ENCODE data around the gene PLEKHO2.
A peak's percentile ranks its signal among the peaks of the same experiment; 100 is the strongest.

PLEKHO2 gene

DNA sequence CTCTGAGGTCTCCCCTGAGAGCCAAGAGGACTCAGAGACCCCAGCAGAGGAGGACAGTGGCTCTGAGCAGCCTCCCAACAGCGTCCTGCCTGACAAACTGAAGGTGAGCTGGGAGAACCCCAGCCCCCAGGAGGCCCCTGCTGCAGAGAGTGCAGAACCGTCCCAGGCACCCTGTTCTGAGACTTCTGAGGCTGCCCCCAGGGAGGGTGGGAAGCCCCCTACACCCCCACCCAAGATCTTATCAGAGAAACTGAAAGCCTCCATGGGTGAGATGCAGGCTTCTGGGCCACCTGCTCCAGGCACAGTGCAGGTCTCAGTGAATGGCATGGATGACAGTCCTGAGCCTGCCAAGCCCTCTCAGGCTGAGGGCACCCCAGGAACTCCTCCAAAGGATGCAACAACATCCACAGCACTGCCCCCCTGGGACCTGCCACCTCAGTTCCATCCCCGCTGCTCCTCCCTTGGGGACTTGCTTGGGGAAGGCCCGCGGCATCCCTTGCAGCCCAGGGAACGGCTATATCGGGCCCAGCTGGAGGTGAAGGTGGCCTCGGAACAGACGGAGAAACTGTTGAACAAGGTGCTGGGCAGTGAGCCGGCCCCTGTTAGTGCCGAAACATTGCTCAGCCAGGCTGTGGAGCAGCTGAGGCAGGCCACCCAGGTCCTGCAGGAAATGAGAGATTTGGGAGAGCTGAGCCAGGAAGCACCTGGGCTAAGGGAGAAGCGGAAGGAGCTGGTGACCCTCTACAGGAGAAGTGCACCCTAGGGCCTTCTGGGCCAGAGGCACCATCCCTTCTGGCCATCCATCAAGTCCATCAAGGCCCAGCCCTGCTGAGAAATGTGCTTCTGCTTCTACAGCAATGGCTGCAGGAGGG, 23.6 kb downstream of the PLEKHO2 start:
- H3K27ac ChIP-seq: peak overlapping the region; percentile 14 to 75 (median 41); a peak in 15 of 22 replicates
- H3K4me2 ChIP-seq: peak overlapping the region; percentile 59 to 100 (median 92)

GRCh38 chr15:64865998-64866520, 24.3 kb downstream of the PLEKHO2 start:
- peaks cover 22 to 85% (median 64%) of the 10 kb centered on the region in 11 experiments; a peak in 21 of 22 replicates for H4K20me1 ChIP-seq
- H3K27me3 ChIP-seq: no peaks in the 10 kb centered on the region
- peak overlapping the region in 5 of 11 experiments; percentile 41 to 68 (median 62); a peak in 8 of 22 replicates for H3K9ac ChIP-seq
- peaks cover 14 to 97% (median 75%) of the 10 kb centered on the region in 11 experiments for H3K36me3 ChIP-seq
- no peaks in the 10 kb centered on the region for H3K9me3 ChIP-seq (replicated peaks in 1 of 11)
- H3K4me2 ChIP-seq: peak overlapping the region; percentile 59 to 100 (median 92); a peak in 21 of 22 replicates
- peak overlapping the region in 1 of 10 experiments; percentile 30; a peak in 1 of 20 replicates for H3K4me3 ChIP-seq
- TF ChIP-seq Cebpa-rat (IDR thresholded peaks at IDR 0.05): no peak
- H3K4me1 ChIP-seq: peaks cover 83 to 98% (median 94%) of the 10 kb centered on the region in 10 experiments
- H3K27ac ChIP-seq: peak overlapping the region in 7 of 11 experiments; percentile 21 to 75 (median 56); a peak in 9 of 22 replicates

More for the DNA sequence above, 23.6 kb downstream of the PLEKHO2 start:
- Histone ChIP-seq H3K4me3 (peak overlapping the region in 5 of 10 experiments; percentile 1 to 30 (median 17); a peak in 6 of 20 replicates), H3K4me1 (peaks cover 81 to 100% (median 92%) of the 10 kb centered on the region in 10 experiments), H3K9ac (peak overlapping the region; percentile 31 to 68 (median 50); a peak in 20 of 22 replicates), H3K27me3 (no peaks in the 10 kb centered on the region), H3K36me3 (peaks cover 21 to 100% (median 82%) of the 10 kb centered on the region in 11 experiments), H4K20me1 (peaks cover 22 to 89% (median 71%) of the 10 kb centered on the region in 11 experiments; a peak in 21 of 22 replicates), H3K9me3 (replicated peaks in 1 of 11) (no peaks in the 10 kb centered on the region)
- TF ChIP-seq Cebpa-rat (IDR thresholded peaks at IDR 0.05): no peak

DNA sequence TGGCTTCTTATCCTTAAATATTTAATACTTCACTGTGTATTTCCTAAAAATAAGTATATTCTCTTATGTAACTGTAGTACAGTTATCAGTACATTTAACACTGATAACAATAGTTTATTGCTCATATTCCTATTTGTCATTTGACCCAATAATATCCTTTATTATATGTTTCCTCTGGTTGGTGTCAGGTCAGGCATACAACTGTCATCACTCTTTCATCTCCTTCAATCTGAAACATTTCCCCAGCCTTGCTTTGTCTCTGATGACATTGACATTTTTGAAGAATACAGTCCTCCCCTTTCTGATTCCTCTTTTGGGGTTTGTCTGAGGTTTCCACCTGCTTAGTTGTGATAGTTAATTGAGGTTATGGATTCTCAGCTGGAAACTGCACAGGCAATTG, 27.8 kb downstream of the PLEKHO2 start:
- peak overlapping the region in 2 of 11 experiments; percentile 34 to 59; a peak in 1 of 22 replicates for H3K27ac ChIP-seq
- no peak overlapping the region for H3K4me3 ChIP-seq
- peaks cover 16 to 50% (median 33%) of the 10 kb centered on the region in 11 experiments; a peak in 20 of 22 replicates for H4K20me1 ChIP-seq
- H3K9me3 ChIP-seq (replicated peaks in 1 of 11): no peaks in the 10 kb centered on the region
- H3K4me2 ChIP-seq: peak overlapping the region; percentile 46 to 81 (median 63); a peak in 21 of 22 replicates
- H3K36me3 ChIP-seq: peaks cover 5 to 69% (median 47%) of the 10 kb centered on the region in 11 experiments; a peak in 20 of 22 replicates
- H3K4me1 ChIP-seq: peaks cover 79 to 95% (median 89%) of the 10 kb centered on the region in 10 experiments
- TF ChIP-seq Cebpa-rat (IDR thresholded peaks at IDR 0.05): no peak
- H3K9ac ChIP-seq: no peak overlapping the region
- H3K27me3 ChIP-seq: no peaks in the 10 kb centered on the region

GRCh38 chr15:64870353-64870752, 28.6 kb downstream of the PLEKHO2 start:
- no peak for TF ChIP-seq Cebpa-rat (IDR thresholded peaks at IDR 0.05)
- H3K9ac ChIP-seq: peak overlapping the region in 3 of 11 experiments; percentile 10 to 42 (median 27); a peak in 2 of 22 replicates
- H3K4me1 ChIP-seq: peaks cover 79 to 95% (median 88%) of the 10 kb centered on the region in 10 experiments

GRCh38 chr15:64875641-64876223, 34.0 kb downstream of the PLEKHO2 start:
- Histone ChIP-seq H3K36me3 (peaks cover 0 to 6% (median 0%) of the 10 kb centered on the region in 11 experiments; a peak in 3 of 22 replicates), H3K27me3 (no peaks in the 10 kb centered on the region), H4K20me1 (no peaks in the 10 kb centered on the region), H3K4me2 (peak overlapping the region in 6 of 11 experiments; percentile 7 to 90 (median 55); a peak in 9 of 22 replicates), H3K9ac (no peak overlapping the region), H3K9me3 (replicated peaks in 1 of 11) (no peaks in the 10 kb centered on the region), H3K27ac (peak overlapping the region in 2 of 11 experiments; percentile 40 to 84; a peak in 4 of 22 replicates), H3K4me3 (no peak overlapping the region), H3K4me1 (peaks cover 61 to 97% (median 72%) of the 10 kb centered on the region in 10 experiments)
- no peak for TF ChIP-seq Cebpa-rat (IDR thresholded peaks at IDR 0.05)

More at GRCh38 chr15:64870353-64870752, 28.6 kb downstream of the PLEKHO2 start:
- Histone ChIP-seq H3K4me3 (no peak overlapping the region), H3K36me3 (peaks cover 5 to 60% (median 39%) of the 10 kb centered on the region in 11 experiments; a peak in 20 of 22 replicates), H4K20me1 (peaks cover 8 to 42% (median 24%) of the 10 kb centered on the region in 11 experiments; a peak in 20 of 22 replicates), H3K27me3 (no peaks in the 10 kb centered on the region), H3K27ac (peak overlapping the region; percentile 3 to 59 (median 39); a peak in 16 of 22 replicates), H3K9me3 (replicated peaks in 1 of 11) (no peaks in the 10 kb centered on the region), H3K4me2 (peak overlapping the region; percentile 46 to 81 (median 63))

- H3K4me1 ChIP-seq: peaks cover 61 to 100% (median 72%) of the 10 kb centered on the region in 10 experiments
- no peaks in the 10 kb centered on the region for H4K20me1 ChIP-seq
- no peaks in the 10 kb centered on the region for H3K9me3 ChIP-seq (replicated peaks in 1 of 11)
- H3K27ac ChIP-seq: peak overlapping the region; percentile 13 to 84 (median 58); a peak in 20 of 22 replicates
- TF ChIP-seq Cebpa-rat (IDR thresholded peaks at IDR 0.05): no peak
- H3K27me3 ChIP-seq: no peaks in the 10 kb centered on the region
- H3K4me2 ChIP-seq: peak overlapping the region; percentile 55 to 90 (median 81)
- peak overlapping the region; percentile 18 to 73 (median 45); a peak in 14 of 22 replicates for H3K9ac ChIP-seq
- no peak overlapping the region for H3K4me3 ChIP-seq
- H3K36me3 ChIP-seq: no peaks in the 10 kb centered on the region
These were observed 35.7 kb downstream of the PLEKHO2 start for GRCh38 chr15:64877435-64877834.

DNA sequence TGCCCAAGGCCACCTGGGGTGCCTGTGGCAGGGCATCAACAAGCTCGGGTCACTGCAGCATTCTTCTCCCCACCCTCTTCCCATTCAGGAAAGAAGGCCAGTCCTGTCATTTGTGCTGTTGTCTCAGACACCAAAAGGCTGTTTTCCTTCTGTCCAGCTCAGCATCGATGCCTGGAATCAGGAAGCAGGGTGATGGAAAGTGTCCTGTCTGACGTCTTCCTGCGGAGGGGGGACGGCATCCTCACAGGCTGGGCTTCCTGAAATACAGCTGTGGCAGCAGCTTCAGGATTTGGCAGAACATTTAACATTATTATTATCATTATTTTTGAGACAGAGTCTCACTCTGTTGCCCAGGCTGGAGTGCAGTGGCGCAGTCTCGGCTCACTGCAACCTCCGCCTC, 37.0 kb downstream of the PLEKHO2 start:
- no peak for TF ChIP-seq Cebpa-rat (IDR thresholded peaks at IDR 0.05)
- H3K4me1 ChIP-seq: peaks cover 61 to 100% (median 72%) of the 10 kb centered on the region in 10 experiments

DNA sequence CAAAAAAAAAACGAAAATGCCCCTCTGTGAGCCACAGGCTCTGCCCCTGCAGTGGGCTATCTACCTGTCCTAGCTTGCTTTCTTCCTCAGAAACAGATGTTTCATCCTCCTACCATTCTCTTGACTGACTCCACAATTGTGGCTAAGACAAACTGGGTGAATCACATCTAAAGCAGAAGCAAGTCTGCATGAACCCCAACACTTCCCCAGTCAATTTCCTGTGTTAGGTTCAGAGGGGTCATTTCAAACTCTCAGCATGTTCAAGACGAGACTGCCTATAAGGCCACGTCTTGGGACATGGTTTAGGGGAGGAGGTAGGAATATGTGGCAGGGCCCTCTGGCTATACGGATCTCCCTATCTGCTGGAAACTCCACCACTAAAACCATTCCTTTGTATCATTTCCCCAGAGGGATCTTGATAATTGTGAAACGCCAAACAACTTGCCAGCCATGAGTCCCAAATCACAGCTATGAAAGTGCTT, 41.4 kb downstream of the PLEKHO2 start:
- Histone ChIP-seq H4K20me1 (no peaks in the 10 kb centered on the region), H3K4me1 (peaks cover 40 to 100% (median 49%) of the 10 kb centered on the region in 10 experiments), H3K36me3 (no peaks in the 10 kb centered on the region), H3K4me2 (peak overlapping the region; percentile 65 to 92 (median 81)), H3K4me3 (0 out of 20 replicates have a peak overlapping the region, but pooled peaks of 1 of the 10 experiments have one; percentile 22), H3K9ac (peak overlapping the region in 10 of 11 experiments; percentile 22 to 89 (median 58); a peak in 17 of 22 replicates), H3K27me3 (no peaks in the 10 kb centered on the region), H3K9me3 (replicated peaks in 1 of 11) (no peaks in the 10 kb centered on the region), H3K27ac (peak overlapping the region; percentile 20 to 99 (median 72); a peak in 20 of 22 replicates)
- TF ChIP-seq Cebpa-rat (IDR thresholded peaks at IDR 0.05): 0 out of 22 replicates have a peak, but pooled peaks of 1 of the 11 experiments have one; percentile 13

More for the DNA sequence above, 37.0 kb downstream of the PLEKHO2 start:
- Histone ChIP-seq H3K36me3 (no peaks in the 10 kb centered on the region), H3K4me2 (peak overlapping the region; percentile 55 to 90 (median 81)), H3K9ac (peak overlapping the region in 8 of 11 experiments; percentile 1 to 73 (median 56); a peak in 8 of 22 replicates), H3K4me3 (no peak overlapping the region), H3K27ac (peak overlapping the region in 9 of 11 experiments; percentile 22 to 84 (median 61); a peak in 15 of 22 replicates), H4K20me1 (no peaks in the 10 kb centered on the region), H3K27me3 (no peaks in the 10 kb centered on the region), H3K9me3 (replicated peaks in 1 of 11) (no peaks in the 10 kb centered on the region)
